Activated gamma-delta T cell treated with Interleukin-2 at 50 U/mL for 16 hours (primary cell): ENCODE measurements around the gene ZMYND8.
A peak's percentile ranks its signal among the peaks of the same experiment; 100 is the strongest.
"Not testable (repeated sequence)": the region's sequence is repeated elsewhere in the genome, so short reads cannot be mapped to it uniquely, and the experiment has no call there.

Experiments
- DNase-seq: peaks from one replicate; pipeline ENCODE4 v3.0.0-alpha.2; 2020

Gene ZMYND8

GRCh38 chr20:47222468-47223119 lies 133.9 kb downstream of the ZMYND8 start:
- DNase-seq, result no peak

- DNase-seq, result no peak
Observed at GRCh38 chr20:47221036-47221625, 135.4 kb downstream of the ZMYND8 start.

GRCh38 chr20:47220161-47220582 lies 136.3 kb downstream of the ZMYND8 start:
- DNase-seq, result peak; percentile 33

- DNase-seq, result no peak
Observed at GRCh38 chr20:47217482-47218446, 138.7 kb downstream of the ZMYND8 start.

- no peak for DNase-seq
Observed at GRCh38 chr20:47216819-47217410, 139.6 kb downstream of the ZMYND8 start.

- DNase-seq, result no peak
Observed at GRCh38 chr20:47215653-47216397, 140.7 kb downstream of the ZMYND8 start.

- no peak for DNase-seq
Observed at GRCh38 chr20:47213966-47214365, 142.5 kb downstream of the ZMYND8 start.

- DNase-seq, result no peak
Observed at GRCh38 chr20:47212606-47213207, 143.8 kb downstream of the ZMYND8 start.

GRCh38 chr20:47211036-47211435 lies 145.5 kb downstream of the ZMYND8 start:
- DNase-seq, result no peak

GRCh38 chr20:47210470-47210869 lies 146.0 kb downstream of the ZMYND8 start:
- no peak for DNase-seq

- no peak for DNase-seq
Observed at GRCh38 chr20:47209982-47210381, 146.5 kb downstream of the ZMYND8 start.

- no peak for DNase-seq
Observed at GRCh38 chr20:47208534-47209174, 147.8 kb downstream of the ZMYND8 start.

- DNase-seq, result no peak
Observed at GRCh38 chr20:47206962-47207641, 149.4 kb downstream of the ZMYND8 start.

GRCh38 chr20:47206552-47206951 lies 149.9 kb downstream of the ZMYND8 start:
- DNase-seq, result not testable (repeated sequence)

- peak; percentile 47 for DNase-seq
Observed at GRCh38 chr20:47205577-47206123, 150.8 kb downstream of the ZMYND8 start.

GRCh38 chr20:47204850-47205122 lies 151.7 kb downstream of the ZMYND8 start:
- not testable (repeated sequence) for DNase-seq

- DNase-seq, result no peak
Observed at GRCh38 chr20:47204008-47204849, 152.3 kb downstream of the ZMYND8 start.

GRCh38 chr20:47202733-47203667 lies 153.5 kb downstream of the ZMYND8 start:
- DNase-seq, result no peak
